Measurements from ENCODE around the gene NRROS. TPM values are rescaled to one million over a fixed set of nuclear protein-coding genes. Genes with fewer than 3 reads are reported as not detected.

NRROS gene
- total and polyA plus RNA-seq, 10 of the 15 experiments (the other 5 are each of a cell fraction or from before 2014, with no cell fraction given), result 0.35 to 42.2 (median 12.6) TPM

GRCh38 chr3:196624907-196625306 lies 14.6 kb upstream of the NRROS start:
- no TSS peak for BruUV-seq (replicated peaks)
- intact Hi-C loops (cut with micrococcal nuclease; ENCODE audit: unreplicated experiment) (no loop called here), in situ Hi-C loops (cut with MboI) (no loop called here)
- Histone ChIP-seq H3K4me1 (ENCODE audit: control insufficient read depth, insufficient read depth, low read length) (peaks cover 31% of the 10 kb centered on the region), H3K9me3 (replicated peaks; ENCODE audit: control insufficient read depth, insufficient read depth, low read length) (no peaks in the 10 kb centered on the region), H3K4me3 (peak overlapping the region; percentile 23; the same call in 1 of the 2 replicates), H2AFZ (ENCODE audit: control insufficient read depth, low read depth, low read length) (peak overlapping the region; percentile 74), H4K20me1 (ENCODE audit: control insufficient read depth, insufficient read depth) (no peaks in the 10 kb centered on the region), H3K9ac (ENCODE audit: control insufficient read depth, insufficient read depth, low read length) (peak overlapping the region; percentile 28; the same call in 1 of the 2 replicates), H3K79me2 (ENCODE audit: control insufficient read depth, insufficient read depth, low read length) (no peaks in the 10 kb centered on the region), H3K4me2 (ENCODE audit: control insufficient read depth, insufficient read depth) (peak overlapping the region; percentile 70), H3K36me3 (ENCODE audit: control insufficient read depth in 2 of 2, insufficient read depth in 2 of 2, low read length in 1 of 2) (no peaks in the 10 kb centered on the region), H3K27me3 (replicated peaks in 1 of 2; ENCODE audit: control insufficient read depth in 2 of 2, insufficient read depth in 2 of 2, low read length in 1 of 2) (no peaks in the 10 kb centered on the region), H3K27ac (ENCODE audit: control insufficient read depth, insufficient read depth) (peak overlapping the region; percentile 45)
- no peak for FAIRE-seq
- WGBS (ENCODE audit: insufficient coverage, insufficient replicate concordance, low lambda C conversion rate, missing lambda C conversion rate), result 98% methylated on average over 16 of the region's 16 CpGs
- no peak for ATAC-seq
- CTCF ChIA-PET, result interaction anchor here (1.4 to 2.2 kb wide), 2 partner anchors 16 kb away, joined by 4 to 6 read pairs; partner anchors contain the start of gene NRROS
- no peak for DNase-seq (ENCODE audit: low read depth, low spot score)
- POLR2A ChIA-PET, result no interaction called here
- SMC1A ChIA-PET (ENCODE audit: uncharacterized antibody, unreplicated experiment), result interaction anchor here (1.8 kb wide), 1 partner anchor 15 kb away, joined by 5 read pairs; no protein-coding TSS in a partner anchor
- RAD21 ChIA-PET (ENCODE audit: unreplicated experiment), result no interaction called here
- TF ChIP-seq ZNF592 (IDR thresholded peaks at IDR 0.05) (no peak), MLLT1 (IDR thresholded peaks at IDR 0.05) (peak; percentile 57; the same call in 1 of the 2 replicates), ZBTB40 (IDR thresholded peaks at IDR 0.05; ENCODE audit: borderline replicate concordance) (0 out of 2 replicates have a peak, but pooled peaks have one; percentile 22)

Measured in GM12878 (cell line).